Endometrium (tissue), 2 donors: Measurements from ENCODE around the gene TEX36.
"Not testable (repeated sequence)": the region's sequence is repeated elsewhere in the genome, so short reads cannot be mapped to it uniquely, and the experiment has no call there.

Source experiments
- FAIRE-seq: peaks from 2 replicates; lab custom pipeline; 2012; peaks lifted over from hg19 to GRCh38; lab: Jason Lieb, UNC
- donor health status: control.
- donor health status: control.

TEX36 gene

GRCh38 chr10:125629758-125630376 lies 53.1 kb downstream of the TEX36 start:
- no peak for FAIRE-seq

GRCh38 chr10:125628104-125629049 lies 54.6 kb downstream of the TEX36 start:
- no peak for FAIRE-seq

- FAIRE-seq, result no peak
Observed at GRCh38 chr10:125627646-125628045, 55.3 kb downstream of the TEX36 start.

GRCh38 chr10:125626671-125627070 lies 56.3 kb downstream of the TEX36 start:
- no peak for FAIRE-seq

- no peak for FAIRE-seq
Observed at GRCh38 chr10:125625586-125625985, 57.4 kb downstream of the TEX36 start.

GRCh38 chr10:125624800-125625199 lies 58.2 kb downstream of the TEX36 start:
- no peak for FAIRE-seq

GRCh38 chr10:125621052-125621451 lies 61.9 kb downstream of the TEX36 start:
- no peak for FAIRE-seq

GRCh38 chr10:125620401-125620800 lies 62.6 kb downstream of the TEX36 start:
- no peak for FAIRE-seq

GRCh38 chr10:125613062-125613461 lies 69.9 kb downstream of the TEX36 start:
- FAIRE-seq, result not testable (repeated sequence)

- no peak for FAIRE-seq
Observed at GRCh38 chr10:125611756-125612155, 71.2 kb downstream of the TEX36 start.

GRCh38 chr10:125611216-125611615 lies 71.7 kb downstream of the TEX36 start:
- FAIRE-seq, result no peak

- no peak for FAIRE-seq
Observed at GRCh38 chr10:125609859-125610258, 73.1 kb downstream of the TEX36 start.

- FAIRE-seq, result no peak
Observed at GRCh38 chr10:125608474-125608873, 74.5 kb downstream of the TEX36 start.

GRCh38 chr10:125607689-125608290 lies 75.2 kb downstream of the TEX36 start:
- no peak for FAIRE-seq

GRCh38 chr10:125606414-125607010 lies 76.5 kb downstream of the TEX36 start:
- no peak for FAIRE-seq
